GM18520 (cell line): ENCODE measurements around the gene EEFSEC.

ENCODE experiments used
- ATAC-seq: cut with Tn5 transposase; IDR thresholded peaks from one replicate; pipeline ENCODE4 v1.9.1; 2021; ENCODE audit not compliant: unreplicated experiment

Gene EEFSEC

GRCh38 chr3:128153156-128154041 is at the start of gene EEFSEC:
Gene EEFSEC (plus strand): TSS chr3:128153481. CDS start chr3:128153508, 27 bp downstream.
- ATAC-seq: peak; percentile 62

- ATAC-seq: no peak
These were observed 45.4 kb upstream of the EEFSEC start for GRCh38 chr3:128107834-128108233.

GRCh38 chr3:128111147-128111546 is 42.1 kb upstream of the EEFSEC start:
- no peak for ATAC-seq

GRCh38 chr3:128112357-128112968 is 40.8 kb upstream of the EEFSEC start:
- peak; percentile 44 for ATAC-seq

GRCh38 chr3:128113817-128114794 is 39.2 kb upstream of the EEFSEC start:
- no peak for ATAC-seq

- no peak for ATAC-seq
These were observed 31.3 kb upstream of the EEFSEC start for GRCh38 chr3:128122013-128122412.

- ATAC-seq: no peak
These were observed 30.1 kb upstream of the EEFSEC start for GRCh38 chr3:128123156-128123537.

GRCh38 chr3:128123538-128124368 is 29.5 kb upstream of the EEFSEC start, which contains the start of gene RUVBL1:
Gene RUVBL1 (minus strand): TSS chr3:128123812. CDS start chr3:128123724, 88 bp downstream.
- ATAC-seq: peak; percentile 93

GRCh38 chr3:128127236-128127635 is 26.0 kb upstream of the EEFSEC start:
- no peak for ATAC-seq

GRCh38 chr3:128128251-128128650 is 25.0 kb upstream of the EEFSEC start:
- ATAC-seq: no peak

- no peak for ATAC-seq
These were observed 21.2 kb upstream of the EEFSEC start for GRCh38 chr3:128131897-128132646.

GRCh38 chr3:128133273-128133883 is 19.9 kb upstream of the EEFSEC start:
- no peak for ATAC-seq

- no peak for ATAC-seq
These were observed 9.8 kb upstream of the EEFSEC start for GRCh38 chr3:128143496-128143895.

GRCh38 chr3:128144512-128145187 is 8.6 kb upstream of the EEFSEC start:
- ATAC-seq: no peak

GRCh38 chr3:128145279-128145678 is 8.0 kb upstream of the EEFSEC start:
- no peak for ATAC-seq

GRCh38 chr3:128146201-128146600 is 7.1 kb upstream of the EEFSEC start:
- no peak for ATAC-seq

- no peak for ATAC-seq
These were observed 3.6 kb upstream of the EEFSEC start for GRCh38 chr3:128149650-128150049.

- no peak for ATAC-seq
These were observed 1.5 kb upstream of the EEFSEC start for GRCh38 chr3:128151758-128152274.
